Endothelial cell (in vitro differentiated cells): Measurements from ENCODE around the gene MAP7D1. TPM values are rescaled to one million over a fixed set of nuclear protein-coding genes. Genes with fewer than 3 reads are reported as not detected.

Experiments used
- DNase-seq: peaks from one replicate; pipeline ENCODE4 v3.0.0; 2021; ENCODE audit warnings: low spot score
- H3K27ac Mint-ChIP-seq: one replicate; pipeline ENCODE4 v1.8.0; 2021; ENCODE audit warnings: mixed read lengths, inconsistent platforms; ENCODE audit not compliant: unreplicated experiment
- H3K27me3 Mint-ChIP-seq: one replicate; pipeline ENCODE4 v1.8.0; 2021; ENCODE audit warnings: mild to moderate bottlenecking, moderate library complexity, mixed read lengths, inconsistent platforms; ENCODE audit not compliant: unreplicated experiment
- H3K36me3 Mint-ChIP-seq: one replicate; pipeline ENCODE4 v1.8.0; 2021; ENCODE audit warnings: mild to moderate bottlenecking, low read depth, mixed read lengths, inconsistent platforms; ENCODE audit not compliant: unreplicated experiment
- H3K4me1 Mint-ChIP-seq: one replicate; pipeline ENCODE4 v1.8.0; 2021; ENCODE audit warnings: mild to moderate bottlenecking, mixed read lengths, inconsistent platforms; ENCODE audit not compliant: unreplicated experiment
- H3K4me3 Mint-ChIP-seq: one replicate; pipeline ENCODE4 v1.8.0; 2021; ENCODE audit warnings: mild to moderate bottlenecking, mixed read lengths, inconsistent platforms; ENCODE audit not compliant: unreplicated experiment
- H3K9me3 Mint-ChIP-seq: one replicate; pipeline ENCODE4 v1.8.0; 2021; ENCODE audit warnings: mixed read lengths, inconsistent platforms; ENCODE audit not compliant: unreplicated experiment
- CTCF ChIP-seq: fragments of 200-600 bp; sonication (generic); IDR thresholded peaks from one replicate; pipeline ENCODE4 v1.5.0; 2021; ENCODE audit warnings: antibody characterized with exemption; ENCODE audit not compliant: unreplicated experiment
- total RNA-seq: library from RNA; stranded (reverse); fragmentation: NEBNext Ultra II Directional; extraction: Animal tissue kit (Norgen Biotek cat#: 25700); gene quantifications from one replicate; pipeline ENCODE4 v1.2.1, GENCODE V29; 2021; ENCODE audit not compliant: unreplicated experiment

Gene MAP7D1
- total RNA-seq, 1 donor from 2014 or later, result 189 TPM

- Mint-ChIP-seq H3K27ac (no peak overlapping the region), H3K4me1 (peaks cover 3% of the 10 kb centered on the region), H3K4me3 (no peak overlapping the region), H3K9me3 (no peaks in the 10 kb centered on the region), H3K27me3 (peaks cover 3% of the 10 kb centered on the region), H3K36me3 (peaks cover 9% of the 10 kb centered on the region)
- TF ChIP-seq CTCF, result no peak
- DNase-seq, result no peak
Measured at GRCh38 chr1:36137226-36137625, 18.7 kb upstream of the MAP7D1 start.

GRCh38 chr1:36137776-36138175 is 18.2 kb upstream of the MAP7D1 start:
- no peak for DNase-seq
- H3K4me3 Mint-ChIP-seq, result no peak overlapping the region
- no peaks in the 10 kb centered on the region for H3K9me3 Mint-ChIP-seq
- peaks cover 3% of the 10 kb centered on the region for H3K27me3 Mint-ChIP-seq
- TF ChIP-seq CTCF, result no peak
- peaks cover 3% of the 10 kb centered on the region for H3K4me1 Mint-ChIP-seq
- H3K27ac Mint-ChIP-seq, result no peak overlapping the region
- H3K36me3 Mint-ChIP-seq, result peaks cover 9% of the 10 kb centered on the region

- H3K36me3 Mint-ChIP-seq, result peaks cover 14% of the 10 kb centered on the region
- H3K27ac Mint-ChIP-seq, result no peak overlapping the region
- H3K27me3 Mint-ChIP-seq, result peaks cover 3% of the 10 kb centered on the region
- DNase-seq, result no peak
- H3K4me3 Mint-ChIP-seq, result no peak overlapping the region
- H3K4me1 Mint-ChIP-seq, result peaks cover 3% of the 10 kb centered on the region
- no peak for TF ChIP-seq CTCF
- H3K9me3 Mint-ChIP-seq, result no peaks in the 10 kb centered on the region
Measured at GRCh38 chr1:36139521-36139920, 16.4 kb upstream of the MAP7D1 start.

- Mint-ChIP-seq H3K36me3 (peaks cover 14% of the 10 kb centered on the region), H3K27me3 (no peaks in the 10 kb centered on the region), H3K4me1 (no peaks in the 10 kb centered on the region), H3K9me3 (no peaks in the 10 kb centered on the region), H3K27ac (no peak overlapping the region), H3K4me3 (no peak overlapping the region)
- no peak for DNase-seq
- no peak for TF ChIP-seq CTCF
Measured at GRCh38 chr1:36142121-36142520, 13.8 kb upstream of the MAP7D1 start.

GRCh38 chr1:36143424-36143823 is 12.5 kb upstream of the MAP7D1 start:
- Mint-ChIP-seq H3K4me1 (peaks cover 6% of the 10 kb centered on the region), H3K27me3 (peaks cover 3% of the 10 kb centered on the region), H3K9me3 (no peaks in the 10 kb centered on the region), H3K36me3 (peaks cover 6% of the 10 kb centered on the region), H3K4me3 (no peak overlapping the region), H3K27ac (no peak overlapping the region)
- no peak for TF ChIP-seq CTCF
- DNase-seq, result no peak
